Measurements from ENCODE around the gene RPL36A.
A peak's percentile ranks its signal among the peaks of the same experiment; 100 is the strongest.

RPL36A gene

DNA sequence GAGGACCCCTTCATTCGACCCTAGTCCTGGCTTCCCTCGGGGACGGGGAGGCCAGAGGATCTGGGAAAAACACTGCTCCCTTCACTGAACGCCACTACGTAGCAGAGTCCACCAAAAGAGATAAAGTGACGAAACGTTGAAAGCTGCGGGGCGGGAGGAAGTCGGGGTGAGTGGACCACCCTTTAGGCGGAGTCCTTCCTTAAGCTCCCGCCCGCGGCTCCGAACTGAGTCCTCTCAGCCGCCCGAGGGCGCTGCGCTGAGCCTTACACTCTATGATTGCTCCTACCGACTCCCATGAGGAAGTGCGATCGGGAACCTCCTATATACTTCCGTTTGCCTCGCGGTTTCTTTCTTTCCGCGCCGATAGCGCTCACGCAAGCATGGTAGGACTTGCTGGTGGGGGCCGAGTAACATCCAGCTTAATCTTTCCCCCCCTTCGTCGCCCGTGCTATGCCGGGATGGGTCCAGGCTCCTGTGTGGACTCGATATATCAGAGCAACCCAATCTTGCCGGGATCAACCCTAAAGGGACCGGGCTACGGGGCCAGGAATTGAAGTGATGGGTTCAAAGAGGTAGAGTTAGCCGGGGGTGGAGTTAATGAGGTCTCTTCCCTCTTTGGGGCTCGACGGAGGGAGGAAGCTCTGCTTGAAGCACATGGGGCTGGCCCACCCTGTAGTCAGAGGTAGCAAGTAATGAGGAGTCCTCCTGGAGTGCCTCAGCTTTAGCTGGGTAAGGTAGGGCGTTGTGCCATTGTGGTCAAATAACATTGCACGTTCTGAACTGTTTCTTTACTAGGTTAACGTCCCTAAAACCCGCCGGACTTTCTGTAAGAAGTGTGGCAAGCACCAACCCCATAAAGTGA is at the start of gene RPL36A:
Gene RPL36A (plus strand): TSS at position 348 of the 862 bp plus-strand sequence. CDS start 33 bp downstream, at position 381.
- Histone ChIP-seq H3K4me3 (ENCODE audit: insufficient read length, low read depth) (peak within 1 kb of the TSS; percentile 97), H3K4me1 (ENCODE audit: insufficient read depth, insufficient read length) (peaks cover 3% of the 10 kb centered on the region), H3K27me3 (ENCODE audit: insufficient read depth, insufficient read length) (no peaks in the 10 kb centered on the region), H3K9ac (ENCODE audit: insufficient read length, low read depth) (peak within 1 kb of the TSS; percentile 99), H3K9me3 (ENCODE audit: insufficient read depth, low read length) (no peaks in the 10 kb centered on the region), H3K36me3 (ENCODE audit: insufficient read depth, insufficient read length, low read length) (peaks cover 40% of the 10 kb centered on the region)
- peak; percentile 86 for DNase-seq (ENCODE audit: low read depth, low spot score)
- no peak for TF ChIP-seq YY1 (IDR thresholded peaks at IDR 0.05; ENCODE audit: insufficient read depth, insufficient read length)
- no peak for TF ChIP-seq ZNF274 (IDR thresholded peaks at IDR 0.05; ENCODE audit: low read depth, low read length)
- TF ChIP-seq SUZ12 (IDR thresholded peaks at IDR 0.05; ENCODE audit: extremely low read depth, insufficient read depth, insufficient read length) = no peak

DNA sequence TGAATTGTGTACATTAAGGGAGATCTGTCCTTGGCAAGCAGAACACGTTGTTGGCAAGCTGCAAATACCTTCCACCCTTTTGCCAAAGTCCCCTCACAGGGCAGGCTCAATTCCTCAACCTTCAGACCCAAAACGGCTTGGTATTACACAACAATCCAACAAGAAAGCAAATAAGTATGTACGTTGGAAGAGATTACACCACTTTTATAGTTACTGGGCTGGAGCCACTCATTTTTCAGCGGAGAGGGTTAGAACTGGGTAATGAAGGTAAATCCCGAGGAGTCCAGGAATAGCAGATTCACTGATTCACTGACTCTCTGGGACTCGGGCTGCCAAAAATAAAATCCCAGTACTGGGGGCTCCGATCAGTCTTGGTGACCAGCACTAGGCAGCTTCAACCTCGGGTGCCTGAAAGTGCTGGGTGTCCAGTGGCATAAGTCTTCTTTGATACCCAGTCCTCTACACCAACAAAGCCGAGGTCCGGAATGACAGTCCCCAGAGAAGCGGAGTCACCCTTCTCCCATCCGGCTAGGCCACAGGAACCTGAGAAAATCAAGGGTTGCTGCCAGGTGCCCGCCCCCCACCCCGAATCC is 42.9 kb upstream of the RPL36A start:
- no peak for DNase-seq (ENCODE audit: low read depth, low spot score)
- peaks cover 32% of the 10 kb centered on the region for H3K36me3 ChIP-seq (ENCODE audit: insufficient read depth, insufficient read length, low read length)

GRCh38 chrX:101348452-101349192 is 42.2 kb upstream of the RPL36A start, which contains the start of gene TIMM8A:
Gene TIMM8A (minus strand): TSS chrX:101348742. CDS start chrX:101348664, 78 bp downstream.
- no peaks in the 10 kb centered on the region for H3K9me3 ChIP-seq (ENCODE audit: insufficient read depth, low read length)
- H3K36me3 ChIP-seq (ENCODE audit: insufficient read depth, insufficient read length, low read length) = peaks cover 26% of the 10 kb centered on the region
- TF ChIP-seq ZNF274 (IDR thresholded peaks at IDR 0.05; ENCODE audit: low read depth, low read length) (no peak), SUZ12 (IDR thresholded peaks at IDR 0.05; ENCODE audit: extremely low read depth, insufficient read depth, insufficient read length) (no peak)
- DNase-seq (ENCODE audit: low read depth, low spot score) = peak; percentile 68
- no peaks in the 10 kb centered on the region for H3K27me3 ChIP-seq (ENCODE audit: insufficient read depth, insufficient read length)
- no peaks in the 10 kb centered on the region for H3K4me1 ChIP-seq (ENCODE audit: insufficient read depth, insufficient read length)
- peak within 1 kb of the TSS; percentile 93 for H3K4me3 ChIP-seq (ENCODE audit: insufficient read length, low read depth)
- H3K9ac ChIP-seq (ENCODE audit: insufficient read length, low read depth) = peak within 1 kb of the TSS; percentile 97

More for the DNA sequence above, 42.9 kb upstream of the RPL36A start:
- Histone ChIP-seq H3K9ac (ENCODE audit: insufficient read length, low read depth) (peak overlapping the region; percentile 97), H3K27me3 (ENCODE audit: insufficient read depth, insufficient read length) (no peaks in the 10 kb centered on the region), H3K4me3 (ENCODE audit: insufficient read length, low read depth) (peak overlapping the region; percentile 93), H3K9me3 (ENCODE audit: insufficient read depth, low read length) (no peaks in the 10 kb centered on the region), H3K4me1 (ENCODE audit: insufficient read depth, insufficient read length) (no peaks in the 10 kb centered on the region)
- TF ChIP-seq ZNF274 (IDR thresholded peaks at IDR 0.05; ENCODE audit: low read depth, low read length) (no peak), SUZ12 (IDR thresholded peaks at IDR 0.05; ENCODE audit: extremely low read depth, insufficient read depth, insufficient read length) (no peak), YY1 (IDR thresholded peaks at IDR 0.05; ENCODE audit: insufficient read depth, insufficient read length) (no peak)

DNA sequence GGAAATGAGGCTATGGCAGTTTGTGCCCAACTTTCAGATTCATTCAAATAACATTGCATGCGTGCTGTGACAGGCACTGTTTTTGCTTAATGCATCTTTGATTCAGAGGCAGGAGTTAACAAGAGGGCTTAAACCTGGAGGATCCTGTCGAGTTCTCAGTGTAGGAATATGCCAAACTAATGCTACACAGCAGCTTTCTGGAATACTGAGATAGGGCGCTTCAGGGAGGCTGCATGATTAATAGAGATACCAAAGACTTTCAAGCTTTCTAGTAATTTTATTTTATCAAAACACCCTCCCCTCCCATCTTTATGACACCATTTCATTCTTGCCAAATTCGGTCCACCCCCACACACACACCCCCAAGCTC is 41.6 kb upstream of the RPL36A start:
- TF ChIP-seq ZNF274 (IDR thresholded peaks at IDR 0.05; ENCODE audit: low read depth, low read length) (no peak), SUZ12 (IDR thresholded peaks at IDR 0.05; ENCODE audit: extremely low read depth, insufficient read depth, insufficient read length) (no peak), YY1 (IDR thresholded peaks at IDR 0.05; ENCODE audit: insufficient read depth, insufficient read length) (no peak)
- no peaks in the 10 kb centered on the region for H3K9me3 ChIP-seq (ENCODE audit: insufficient read depth, low read length)
- H3K36me3 ChIP-seq (ENCODE audit: insufficient read depth, insufficient read length, low read length) = peaks cover 23% of the 10 kb centered on the region
- H3K9ac ChIP-seq (ENCODE audit: insufficient read length, low read depth) = peak overlapping the region; percentile 97
- no peak for DNase-seq (ENCODE audit: low read depth, low spot score)
- H3K27me3 ChIP-seq (ENCODE audit: insufficient read depth, insufficient read length) = no peaks in the 10 kb centered on the region
- H3K4me1 ChIP-seq (ENCODE audit: insufficient read depth, insufficient read length) = no peaks in the 10 kb centered on the region
- H3K4me3 ChIP-seq (ENCODE audit: insufficient read length, low read depth) = peak overlapping the region; percentile 93

DNA sequence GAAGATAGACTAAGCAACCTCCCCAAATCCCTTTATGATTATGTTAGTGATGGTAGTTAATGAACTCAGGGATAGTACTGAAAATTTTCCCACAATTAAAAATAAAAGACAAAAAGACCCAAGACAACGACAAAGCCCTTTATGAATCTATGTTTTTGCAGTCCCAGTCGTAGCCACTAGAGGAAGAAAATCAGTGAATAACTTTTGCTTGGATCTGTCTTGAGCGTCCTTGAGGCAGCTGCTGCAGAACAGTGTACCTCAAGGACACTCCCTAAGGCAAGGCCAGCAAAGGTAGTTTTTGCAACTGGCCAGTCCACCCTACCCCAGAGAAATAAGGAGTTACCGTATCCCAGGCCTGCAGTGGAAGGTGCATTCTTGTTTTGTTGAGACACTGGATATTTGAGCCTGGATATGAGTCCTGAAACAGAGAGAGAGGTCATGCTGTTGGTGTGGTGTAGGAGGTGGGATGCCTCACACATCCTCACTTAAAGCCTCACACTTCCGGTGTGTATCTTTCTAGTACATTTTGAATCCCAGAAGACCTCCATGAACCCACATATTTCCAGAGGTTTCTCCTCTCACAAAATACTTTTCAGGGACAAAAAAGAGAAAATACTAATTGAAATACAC is 33.5 kb upstream of the RPL36A start:
- H3K9me3 ChIP-seq (ENCODE audit: insufficient read depth, low read length) = no peaks in the 10 kb centered on the region
- H3K4me1 ChIP-seq (ENCODE audit: insufficient read depth, insufficient read length) = no peaks in the 10 kb centered on the region
- DNase-seq (ENCODE audit: low read depth, low spot score) = no peak
- no peak overlapping the region for H3K9ac ChIP-seq (ENCODE audit: insufficient read length, low read depth)
- no peaks in the 10 kb centered on the region for H3K27me3 ChIP-seq (ENCODE audit: insufficient read depth, insufficient read length)
- no peak overlapping the region for H3K4me3 ChIP-seq (ENCODE audit: insufficient read length, low read depth)
- no peaks in the 10 kb centered on the region for H3K36me3 ChIP-seq (ENCODE audit: insufficient read depth, insufficient read length, low read length)
- TF ChIP-seq ZNF274 (IDR thresholded peaks at IDR 0.05; ENCODE audit: low read depth, low read length) (no peak), SUZ12 (IDR thresholded peaks at IDR 0.05; ENCODE audit: extremely low read depth, insufficient read depth, insufficient read length) (no peak), YY1 (IDR thresholded peaks at IDR 0.05; ENCODE audit: insufficient read depth, insufficient read length) (no peak)

DNA sequence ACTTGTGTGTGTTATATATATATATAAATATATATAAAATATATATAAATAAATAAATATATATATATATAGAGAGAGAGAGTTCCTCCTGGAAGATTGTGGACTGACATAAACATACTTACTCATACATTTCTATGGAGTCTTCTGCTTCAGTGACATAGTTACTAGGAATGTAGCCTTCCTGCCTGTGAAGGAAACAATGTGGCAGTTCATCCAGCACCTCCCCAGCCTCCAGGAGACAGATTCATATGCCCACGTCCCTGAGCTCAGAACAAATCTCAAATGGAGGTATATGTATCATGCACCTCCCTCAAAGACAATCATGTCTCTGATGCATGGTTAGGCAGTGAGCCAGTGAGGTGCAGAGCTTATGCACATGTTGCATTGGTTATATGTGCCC is 30.8 kb upstream of the RPL36A start:
- TF ChIP-seq SUZ12 (IDR thresholded peaks at IDR 0.05; ENCODE audit: extremely low read depth, insufficient read depth, insufficient read length) = no peak
- no peak for TF ChIP-seq ZNF274 (IDR thresholded peaks at IDR 0.05; ENCODE audit: low read depth, low read length)
- TF ChIP-seq YY1 (IDR thresholded peaks at IDR 0.05; ENCODE audit: insufficient read depth, insufficient read length) = no peak
- no peaks in the 10 kb centered on the region for H3K27me3 ChIP-seq (ENCODE audit: insufficient read depth, insufficient read length)
- no peak for DNase-seq (ENCODE audit: low read depth, low spot score)
- H3K9ac ChIP-seq (ENCODE audit: insufficient read length, low read depth) = no peak overlapping the region
- no peaks in the 10 kb centered on the region for H3K9me3 ChIP-seq (ENCODE audit: insufficient read depth, low read length)
- H3K4me1 ChIP-seq (ENCODE audit: insufficient read depth, insufficient read length) = no peaks in the 10 kb centered on the region
- no peaks in the 10 kb centered on the region for H3K36me3 ChIP-seq (ENCODE audit: insufficient read depth, insufficient read length, low read length)
- no peak overlapping the region for H3K4me3 ChIP-seq (ENCODE audit: insufficient read length, low read depth)
